ENCODE data around the gene SMC1B. TPM values are rescaled to one million over a fixed set of nuclear protein-coding genes. Genes with fewer than 3 reads are reported as not detected.
A peak's percentile ranks its signal among the peaks of the same experiment; 100 is the strongest.
"Not testable (repeated sequence)": the region's sequence is repeated elsewhere in the genome, so short reads cannot be mapped to it uniquely, and the experiment has no call there.

Gene SMC1B
- total RNA-seq, 2 experiments from 2014 or later, result 1.1 TPM

- POLR2A ChIA-PET, result no interaction called here
- H3K27me3 Mint-ChIP-seq, result no peaks in the 10 kb centered on the region
- DNase-seq, result peak; percentile 46
- H3K4me1 Mint-ChIP-seq (ENCODE audit: low read depth), result peaks cover 13% of the 10 kb centered on the region
- intact Hi-C loops (cut with micrococcal nuclease), result no loop called here
- CTCF ChIA-PET, result interaction anchor here (1.1 kb wide), 1 partner anchor 28 kb away, joined by 3 read pairs; no protein-coding TSS in a partner anchor
- no peak overlapping the region for H3K4me3 Mint-ChIP-seq
- H3K27ac Mint-ChIP-seq, result peak overlapping the region; percentile 42
- no peaks in the 10 kb centered on the region for H3K36me3 Mint-ChIP-seq
- no peaks in the 10 kb centered on the region for H3K9me3 Mint-ChIP-seq
Measured at GRCh38 chr22:45296628-45297297, 116.6 kb downstream of the SMC1B start.

GRCh38 chr22:45295492-45295891, 117.9 kb downstream of the SMC1B start:
- peaks cover 13% of the 10 kb centered on the region for H3K4me1 Mint-ChIP-seq (ENCODE audit: low read depth)
- no peaks in the 10 kb centered on the region for H3K36me3 Mint-ChIP-seq
- POLR2A ChIA-PET, result no interaction called here
- H3K9me3 Mint-ChIP-seq, result no peaks in the 10 kb centered on the region
- CTCF ChIA-PET, result no interaction called here
- DNase-seq, result no peak
- no peak overlapping the region for H3K4me3 Mint-ChIP-seq
- no peaks in the 10 kb centered on the region for H3K27me3 Mint-ChIP-seq
- intact Hi-C loops (cut with micrococcal nuclease), result no loop called here
- H3K27ac Mint-ChIP-seq, result no peak overlapping the region

GRCh38 chr22:45295004-45295403, 118.4 kb downstream of the SMC1B start:
- H3K4me3 Mint-ChIP-seq; H3K36me3 Mint-ChIP-seq; H3K9me3 Mint-ChIP-seq; H3K27me3 Mint-ChIP-seq; intact Hi-C loops (cut with micrococcal nuclease); POLR2A ChIA-PET; H3K27ac Mint-ChIP-seq; DNase-seq: not testable (repeated sequence)
- peaks cover 13% of the 10 kb centered on the region for H3K4me1 Mint-ChIP-seq (ENCODE audit: low read depth)
- CTCF ChIA-PET, result interaction anchor here (0.6 kb wide), 1 partner anchor 27 kb away, joined by 7 read pairs; no protein-coding TSS in a partner anchor

Other genes starting within 250 kb of the SMC1B start
- gene NUP50, start 249.7 kb downstream of the SMC1B start, total RNA-seq, result 100 to 1,000 TPM; 150 to 156 TPM
- gene KIAA0930, start 172.7 kb downstream of the SMC1B start, total RNA-seq, result 10 to 100 TPM; 31.1 to 31.9 TPM
- not detected for gene UPK3A, start 128.7 kb downstream of the SMC1B start, total RNA-seq
- 10 to 100 TPM; 55.0 to 56.5 TPM for gene FAM118A, start 103.7 kb downstream of the SMC1B start, total RNA-seq
- gene RIBC2, start 94 bp upstream of the SMC1B start, total RNA-seq, result 1 to 10 TPM; 7.7 to 9.4 TPM
- gene FBLN1, start 89.3 kb upstream of the SMC1B start, total RNA-seq, result not detected

Data from activated CD4-positive, alpha-beta memory T cell treated with anti-CD3 and anti-CD28 coated beads for 36 hours (primary cell).